ENCODE results near the gene NPLOC4. TPM values are rescaled to one million over a fixed set of nuclear protein-coding genes. Genes with fewer than 3 reads are reported as not detected.

The NPLOC4 gene
- total RNA-seq, 1 experiment from 2014 or later: 32.4 TPM

DNA sequence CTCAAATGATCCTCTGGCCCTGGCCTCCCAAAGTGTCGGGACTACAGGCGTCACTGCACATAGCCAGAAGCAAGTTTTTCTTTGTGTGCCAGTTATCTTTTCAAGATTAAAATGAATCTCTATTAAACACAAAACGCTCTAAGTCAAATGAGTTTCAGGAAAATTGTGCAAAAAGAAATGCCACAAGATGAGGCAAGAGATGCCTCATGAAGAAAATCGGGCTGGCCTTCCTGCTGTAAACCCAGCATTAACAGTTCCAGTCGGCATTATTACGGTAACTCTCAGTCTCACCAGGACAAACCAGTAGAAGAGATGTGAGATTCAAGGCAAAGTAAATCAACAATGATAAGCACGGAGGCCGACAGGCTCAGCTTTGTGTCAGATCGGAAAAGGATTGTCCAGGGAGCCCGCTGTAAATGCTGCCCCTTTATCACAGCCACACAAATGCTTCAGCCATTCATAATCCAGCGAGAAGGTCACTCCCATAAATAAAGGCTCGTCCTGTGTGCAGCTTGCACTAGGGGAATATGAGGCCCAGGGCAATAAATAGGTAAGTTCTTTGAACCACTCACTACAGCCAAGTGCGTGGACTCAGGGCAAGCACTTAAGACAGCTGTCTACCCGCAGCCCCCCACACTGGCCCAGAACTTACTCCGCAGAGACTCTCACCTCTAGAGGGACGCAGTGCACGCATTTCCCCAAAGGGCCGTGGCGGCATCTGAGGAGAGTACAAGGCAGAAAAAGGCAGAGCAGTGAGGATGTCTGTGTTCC lies 27.2 kb downstream of the NPLOC4 start:
- H2AFZ ChIP-seq (ENCODE audit: low read length): no peak overlapping the region
- H3K4me3 ChIP-seq (ENCODE audit: low read length): no peak overlapping the region
- peaks cover 27% of the 10 kb centered on the region for H3K36me3 ChIP-seq (ENCODE audit: insufficient read depth, low read length)
- H3K27me3 ChIP-seq (ENCODE audit: low read length): no peaks in the 10 kb centered on the region
- peaks cover 43% of the 10 kb centered on the region for H3K79me2 ChIP-seq (ENCODE audit: low read length)
- H4K20me1 ChIP-seq (ENCODE audit: insufficient read depth, low read depth, low read length): no peaks in the 10 kb centered on the region
- no peak overlapping the region for H3K27ac ChIP-seq (ENCODE audit: low read length)
- H3K4me2 ChIP-seq (ENCODE audit: low read depth, low read length, poor library complexity, severe bottlenecking): no peak overlapping the region
- no peaks in the 10 kb centered on the region for H3K9me3 ChIP-seq (ENCODE audit: low read length)
- H3K9ac ChIP-seq (ENCODE audit: low read length): no peak overlapping the region
- H3K9me2 ChIP-seq (replicated peaks; ENCODE audit: insufficient read depth, low read length): no peaks in the 10 kb centered on the region
- DNase-seq: no peak
- no peaks in the 10 kb centered on the region for H3K4me1 ChIP-seq (ENCODE audit: low read length)

DNA sequence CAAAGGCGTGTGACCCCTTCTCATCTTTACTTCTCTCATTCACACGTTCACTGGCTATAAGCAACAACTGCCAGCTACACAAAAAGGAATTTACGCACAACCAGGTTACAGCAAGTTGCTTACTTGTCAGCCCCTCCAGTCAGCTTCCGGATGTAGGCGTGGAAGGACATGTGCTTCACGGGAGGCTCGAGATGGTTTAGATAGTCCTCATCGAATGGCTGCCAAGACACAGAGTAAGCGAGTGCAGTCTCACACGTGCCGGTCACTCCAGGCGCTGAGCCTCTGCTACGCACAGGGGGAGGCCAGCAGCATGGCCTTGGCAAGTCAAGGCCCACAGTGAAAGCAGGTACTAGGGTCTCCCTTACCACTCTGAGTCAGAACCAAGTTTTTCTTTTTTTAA lies 28.3 kb downstream of the NPLOC4 start:
- Histone ChIP-seq H3K4me2 (ENCODE audit: low read depth, low read length, poor library complexity, severe bottlenecking) (no peak overlapping the region), H3K79me2 (ENCODE audit: low read length) (peaks cover 35% of the 10 kb centered on the region), H3K9me3 (ENCODE audit: low read length) (no peaks in the 10 kb centered on the region), H2AFZ (ENCODE audit: low read length) (no peak overlapping the region), H4K20me1 (ENCODE audit: insufficient read depth, low read depth, low read length) (no peaks in the 10 kb centered on the region), H3K27me3 (ENCODE audit: low read length) (no peaks in the 10 kb centered on the region), H3K4me1 (ENCODE audit: low read length) (no peaks in the 10 kb centered on the region), H3K9ac (ENCODE audit: low read length) (no peak overlapping the region), H3K27ac (ENCODE audit: low read length) (no peak overlapping the region), H3K9me2 (replicated peaks; ENCODE audit: insufficient read depth, low read length) (no peaks in the 10 kb centered on the region), H3K4me3 (ENCODE audit: low read length) (no peak overlapping the region), H3K36me3 (ENCODE audit: insufficient read depth, low read length) (peaks cover 35% of the 10 kb centered on the region)
- DNase-seq: no peak

DNA sequence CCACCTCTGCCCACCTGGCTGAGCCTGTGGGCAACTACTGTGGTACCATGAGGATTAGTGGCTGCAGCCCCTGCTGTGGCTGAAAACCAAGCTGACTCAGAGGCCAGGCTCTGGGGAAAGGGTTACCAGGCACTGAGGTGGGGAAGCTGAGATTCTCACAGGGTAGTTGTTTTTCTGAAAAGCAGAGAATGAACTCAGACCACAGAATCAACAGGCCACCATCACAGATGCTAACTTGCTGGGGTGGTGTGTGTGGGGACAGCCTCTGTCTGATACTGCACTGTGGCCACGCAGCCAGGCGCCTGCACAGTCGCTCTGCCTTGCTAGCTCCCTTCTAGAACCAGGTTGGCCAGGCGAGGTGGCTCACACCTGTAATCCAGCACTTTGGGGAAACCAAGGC lies 28.8 kb downstream of the NPLOC4 start:
- H3K36me3 ChIP-seq (ENCODE audit: insufficient read depth, low read length): peaks cover 37% of the 10 kb centered on the region
- H3K79me2 ChIP-seq (ENCODE audit: low read length): peaks cover 30% of the 10 kb centered on the region
- H3K27ac ChIP-seq (ENCODE audit: low read length): no peak overlapping the region
- no peak for DNase-seq
- H3K4me2 ChIP-seq (ENCODE audit: low read depth, low read length, poor library complexity, severe bottlenecking): no peak overlapping the region
- no peaks in the 10 kb centered on the region for H3K4me1 ChIP-seq (ENCODE audit: low read length)
- H3K27me3 ChIP-seq (ENCODE audit: low read length): no peaks in the 10 kb centered on the region
- H2AFZ ChIP-seq (ENCODE audit: low read length): no peak overlapping the region
- no peaks in the 10 kb centered on the region for H3K9me2 ChIP-seq (replicated peaks; ENCODE audit: insufficient read depth, low read length)
- no peaks in the 10 kb centered on the region for H4K20me1 ChIP-seq (ENCODE audit: insufficient read depth, low read depth, low read length)
- no peaks in the 10 kb centered on the region for H3K9me3 ChIP-seq (ENCODE audit: low read length)
- H3K9ac ChIP-seq (ENCODE audit: low read length): no peak overlapping the region
- H3K4me3 ChIP-seq (ENCODE audit: low read length): no peak overlapping the region

GRCh38 chr17:81607431-81607830 lies 29.5 kb downstream of the NPLOC4 start:
- no peak overlapping the region for H2AFZ ChIP-seq (ENCODE audit: low read length)
- no peak overlapping the region for H3K27ac ChIP-seq (ENCODE audit: low read length)
- no peaks in the 10 kb centered on the region for H3K9me3 ChIP-seq (ENCODE audit: low read length)

DNA sequence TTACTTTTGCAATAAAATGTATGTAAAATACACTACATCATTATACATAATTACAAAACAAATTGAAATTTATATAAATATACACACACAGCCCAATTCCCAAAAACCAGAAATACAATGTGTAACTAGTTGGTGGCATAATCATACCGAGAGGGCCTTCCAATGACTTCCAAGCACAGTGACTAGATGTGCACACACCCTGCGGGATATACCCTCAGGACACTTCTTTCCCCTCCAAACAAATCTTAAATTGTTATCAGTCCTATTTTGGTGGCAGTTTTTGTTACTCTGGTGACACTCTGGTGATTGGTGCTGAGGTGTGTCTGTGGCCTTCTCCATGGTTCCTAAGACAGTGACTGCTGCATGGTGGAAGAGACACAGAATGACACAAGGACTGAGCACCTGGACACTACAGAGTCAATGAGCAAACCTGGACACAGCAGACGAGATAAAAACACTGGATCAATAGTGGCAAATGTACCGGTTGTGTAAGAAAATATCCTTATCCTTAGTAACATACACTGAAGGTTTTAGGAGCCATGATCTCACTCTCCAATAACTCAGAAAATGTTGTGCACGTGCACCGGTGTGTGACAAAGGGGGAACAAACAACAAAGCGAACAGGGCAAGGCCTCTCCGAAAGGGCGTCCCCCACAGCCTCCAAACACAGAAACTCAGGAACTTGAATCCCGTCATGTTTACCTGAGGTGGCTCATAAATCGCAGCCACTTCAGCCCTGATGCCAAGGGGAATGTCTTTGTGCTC lies 32.9 kb downstream of the NPLOC4 start:
- H3K4me1 ChIP-seq (ENCODE audit: low read length): peaks cover 8% of the 10 kb centered on the region
- H3K27ac ChIP-seq (ENCODE audit: low read length): no peak overlapping the region
- H3K36me3 ChIP-seq (ENCODE audit: insufficient read depth, low read length): peaks cover 50% of the 10 kb centered on the region
- no peaks in the 10 kb centered on the region for H4K20me1 ChIP-seq (ENCODE audit: insufficient read depth, low read depth, low read length)
- no peak overlapping the region for H3K4me2 ChIP-seq (ENCODE audit: low read depth, low read length, poor library complexity, severe bottlenecking)
- H3K9ac ChIP-seq (ENCODE audit: low read length): no peak overlapping the region
- H3K79me2 ChIP-seq (ENCODE audit: low read length): peaks cover 24% of the 10 kb centered on the region
- H3K4me3 ChIP-seq (ENCODE audit: low read length): no peak overlapping the region
- no peaks in the 10 kb centered on the region for H3K9me3 ChIP-seq (ENCODE audit: low read length)
- no peak for DNase-seq
- no peaks in the 10 kb centered on the region for H3K9me2 ChIP-seq (replicated peaks; ENCODE audit: insufficient read depth, low read length)
- no peak overlapping the region for H2AFZ ChIP-seq (ENCODE audit: low read length)
- H3K27me3 ChIP-seq (ENCODE audit: low read length): no peaks in the 10 kb centered on the region

More at GRCh38 chr17:81607431-81607830, 29.5 kb downstream of the NPLOC4 start:
- Histone ChIP-seq H3K4me2 (ENCODE audit: low read depth, low read length, poor library complexity, severe bottlenecking) (no peak overlapping the region), H3K79me2 (ENCODE audit: low read length) (peaks cover 24% of the 10 kb centered on the region), H3K4me3 (ENCODE audit: low read length) (no peak overlapping the region), H3K9me2 (replicated peaks; ENCODE audit: insufficient read depth, low read length) (no peaks in the 10 kb centered on the region), H3K36me3 (ENCODE audit: insufficient read depth, low read length) (peaks cover 39% of the 10 kb centered on the region), H4K20me1 (ENCODE audit: insufficient read depth, low read depth, low read length) (no peaks in the 10 kb centered on the region), H3K27me3 (ENCODE audit: low read length) (no peaks in the 10 kb centered on the region), H3K9ac (ENCODE audit: low read length) (no peak overlapping the region), H3K4me1 (ENCODE audit: low read length) (no peaks in the 10 kb centered on the region)
- DNase-seq: no peak

GRCh38 chr17:81601525-81602120 lies 35.3 kb downstream of the NPLOC4 start:
- Histone ChIP-seq H3K4me2 (ENCODE audit: low read depth, low read length, poor library complexity, severe bottlenecking) (no peak overlapping the region), H4K20me1 (ENCODE audit: insufficient read depth, low read depth, low read length) (no peaks in the 10 kb centered on the region), H3K9ac (ENCODE audit: low read length) (no peak overlapping the region), H3K27me3 (ENCODE audit: low read length) (no peaks in the 10 kb centered on the region), H2AFZ (ENCODE audit: low read length) (no peak overlapping the region), H3K36me3 (ENCODE audit: insufficient read depth, low read length) (peaks cover 49% of the 10 kb centered on the region), H3K4me1 (ENCODE audit: low read length) (peaks cover 19% of the 10 kb centered on the region), H3K27ac (ENCODE audit: low read length) (0 out of 2 replicates have a peak overlapping the region, but pooled peaks have one; percentile 13), H3K9me2 (replicated peaks; ENCODE audit: insufficient read depth, low read length) (no peaks in the 10 kb centered on the region), H3K4me3 (ENCODE audit: low read length) (no peak overlapping the region), H3K9me3 (ENCODE audit: low read length) (no peaks in the 10 kb centered on the region), H3K79me2 (ENCODE audit: low read length) (peaks cover 20% of the 10 kb centered on the region)
- DNase-seq: peak; percentile 90

- Histone ChIP-seq H4K20me1 (ENCODE audit: insufficient read depth, low read depth, low read length) (no peaks in the 10 kb centered on the region), H3K4me3 (ENCODE audit: low read length) (no peak overlapping the region), H3K27ac (ENCODE audit: low read length) (no peak overlapping the region), H3K9me2 (replicated peaks; ENCODE audit: insufficient read depth, low read length) (no peaks in the 10 kb centered on the region), H3K36me3 (ENCODE audit: insufficient read depth, low read length) (peaks cover 54% of the 10 kb centered on the region), H2AFZ (ENCODE audit: low read length) (no peak overlapping the region), H3K27me3 (ENCODE audit: low read length) (no peaks in the 10 kb centered on the region), H3K4me1 (ENCODE audit: low read length) (peaks cover 19% of the 10 kb centered on the region), H3K9ac (ENCODE audit: low read length) (no peak overlapping the region), H3K79me2 (ENCODE audit: low read length) (peaks cover 16% of the 10 kb centered on the region), H3K9me3 (ENCODE audit: low read length) (no peaks in the 10 kb centered on the region), H3K4me2 (ENCODE audit: low read depth, low read length, poor library complexity, severe bottlenecking) (no peak overlapping the region)
- no peak for DNase-seq
These were observed 37.0 kb downstream of the NPLOC4 start for GRCh38 chr17:81599719-81600486.
